ENCODE results near the gene SEMA3F. TPM values are rescaled to one million over a fixed set of nuclear protein-coding genes. Genes with fewer than 3 reads are reported as not detected.

SEMA3F gene
- total and polyA plus RNA-seq, 2 experiments from 2014 or later: 21.8 to 27.6 TPM

- no peak overlapping the region for H3K4me3 ChIP-seq
- H3K4me1 ChIP-seq (ENCODE audit: low read depth): peaks cover 16% of the 10 kb centered on the region
- no peaks in the 10 kb centered on the region for H3K9me3 ChIP-seq (ENCODE audit: low read depth)
- no peaks in the 10 kb centered on the region for H3K27me3 ChIP-seq
- no peak for DNase-seq (ENCODE audit: low read depth in 1 of 2, low spot score in 1 of 2)
- peak overlapping the region; percentile 58 for H3K27ac ChIP-seq
- no peaks in the 10 kb centered on the region for H3K36me3 ChIP-seq
- no peak for TF ChIP-seq CTCF (IDR thresholded peaks at IDR 0.05; ENCODE audit: low read depth, low read length)
These were observed 27.5 kb downstream of the SEMA3F start for GRCh38 chr3:50182533-50183099.

- Histone ChIP-seq H3K27ac (peak overlapping the region; percentile 28), H3K36me3 (no peaks in the 10 kb centered on the region), H3K4me3 (no peak overlapping the region), H3K9me3 (ENCODE audit: low read depth) (no peaks in the 10 kb centered on the region), H3K4me1 (ENCODE audit: low read depth) (peaks cover 16% of the 10 kb centered on the region), H3K27me3 (no peaks in the 10 kb centered on the region)
- TF ChIP-seq CTCF (IDR thresholded peaks at IDR 0.05; ENCODE audit: low read depth, low read length): no peak
- DNase-seq (ENCODE audit: low read depth in 1 of 2, low spot score in 1 of 2): no peak
These were observed 28.6 kb downstream of the SEMA3F start for GRCh38 chr3:50183755-50184154.

- H3K27me3 ChIP-seq: no peaks in the 10 kb centered on the region
- no peak for TF ChIP-seq CTCF (IDR thresholded peaks at IDR 0.05; ENCODE audit: low read depth, low read length)
- H3K36me3 ChIP-seq: no peaks in the 10 kb centered on the region
- no peak overlapping the region for H3K4me3 ChIP-seq
- no peak for DNase-seq (ENCODE audit: low read depth in 1 of 2, low spot score in 1 of 2)
- no peaks in the 10 kb centered on the region for H3K9me3 ChIP-seq (ENCODE audit: low read depth)
- no peak overlapping the region for H3K27ac ChIP-seq
- H3K4me1 ChIP-seq (ENCODE audit: low read depth): peaks cover 16% of the 10 kb centered on the region
These were observed 29.3 kb downstream of the SEMA3F start for GRCh38 chr3:50184242-50184978.

- no peaks in the 10 kb centered on the region for H3K36me3 ChIP-seq
These were observed 30.1 kb downstream of the SEMA3F start for GRCh38 chr3:50185230-50185629.

GRCh38 chr3:50186096-50186495, 31.0 kb downstream of the SEMA3F start:
- Histone ChIP-seq H3K36me3 (no peaks in the 10 kb centered on the region), H3K4me3 (no peak overlapping the region), H3K9me3 (ENCODE audit: low read depth) (no peaks in the 10 kb centered on the region), H3K27me3 (no peaks in the 10 kb centered on the region), H3K27ac (no peak overlapping the region), H3K4me1 (ENCODE audit: low read depth) (peaks cover 16% of the 10 kb centered on the region)
- DNase-seq (ENCODE audit: low read depth in 1 of 2, low spot score in 1 of 2): no peak
- no peak for TF ChIP-seq CTCF (IDR thresholded peaks at IDR 0.05; ENCODE audit: low read depth, low read length)

More at GRCh38 chr3:50185230-50185629, 30.1 kb downstream of the SEMA3F start:
- Histone ChIP-seq H3K27me3 (no peaks in the 10 kb centered on the region), H3K4me1 (ENCODE audit: low read depth) (peaks cover 16% of the 10 kb centered on the region), H3K9me3 (ENCODE audit: low read depth) (no peaks in the 10 kb centered on the region), H3K27ac (no peak overlapping the region), H3K4me3 (no peak overlapping the region)
- no peak for DNase-seq (ENCODE audit: low read depth in 1 of 2, low spot score in 1 of 2)
- TF ChIP-seq CTCF (IDR thresholded peaks at IDR 0.05; ENCODE audit: low read depth, low read length): no peak
